ENCODE results near the gene SIRPD. TPM values are rescaled to one million over a fixed set of nuclear protein-coding genes. Genes with fewer than 3 reads are reported as not detected.

SIRPD gene
- total RNA-seq, 2 donors from 2014 or later = 1.9 TPM; not detected in 1

DNA sequence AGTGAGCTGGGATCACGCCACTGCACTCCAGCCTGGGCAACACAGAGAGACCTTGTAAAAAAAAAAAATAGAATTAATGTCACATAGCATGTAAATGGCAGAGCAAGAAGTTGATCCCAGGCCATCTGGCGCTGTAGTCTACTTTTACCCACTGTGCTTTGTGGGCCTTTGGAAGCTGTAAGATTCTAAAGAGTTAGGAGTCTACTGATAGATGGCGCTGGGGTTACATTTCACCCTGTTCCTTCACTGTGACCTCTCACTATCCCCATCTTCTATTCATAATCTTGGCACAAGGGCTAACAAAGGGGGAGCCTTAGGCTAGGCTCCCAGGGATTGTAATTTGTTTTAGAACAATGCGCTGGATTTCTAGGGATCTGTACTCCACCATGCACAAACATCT lies 24.4 kb downstream of the SIRPD start:
- Histone ChIP-seq H3K9me3 (no peaks in the 10 kb centered on the region), H3K4me3 (no peak overlapping the region), H3K36me3 (no peaks in the 10 kb centered on the region), H3K27ac (no peak overlapping the region), H3K27me3 (replicated peaks; ENCODE audit: insufficient read depth) (no peaks in the 10 kb centered on the region), H3K4me1 (replicated peaks) (no peaks in the 10 kb centered on the region)
- DNase-seq (ENCODE audit: low spot score) = no peak
- WGBS = 69% methylated on average over 4 of the region's 4 CpGs
- intact Hi-C loops (cut with DNase I) = no loop called here
- TF ChIP-seq POLR2AphosphoS5 (IDR thresholded peaks at IDR 0.05) (no peak), POLR2A (IDR thresholded peaks at IDR 0.05) (no peak)
- TF ChIP-seq, protein P1, sequence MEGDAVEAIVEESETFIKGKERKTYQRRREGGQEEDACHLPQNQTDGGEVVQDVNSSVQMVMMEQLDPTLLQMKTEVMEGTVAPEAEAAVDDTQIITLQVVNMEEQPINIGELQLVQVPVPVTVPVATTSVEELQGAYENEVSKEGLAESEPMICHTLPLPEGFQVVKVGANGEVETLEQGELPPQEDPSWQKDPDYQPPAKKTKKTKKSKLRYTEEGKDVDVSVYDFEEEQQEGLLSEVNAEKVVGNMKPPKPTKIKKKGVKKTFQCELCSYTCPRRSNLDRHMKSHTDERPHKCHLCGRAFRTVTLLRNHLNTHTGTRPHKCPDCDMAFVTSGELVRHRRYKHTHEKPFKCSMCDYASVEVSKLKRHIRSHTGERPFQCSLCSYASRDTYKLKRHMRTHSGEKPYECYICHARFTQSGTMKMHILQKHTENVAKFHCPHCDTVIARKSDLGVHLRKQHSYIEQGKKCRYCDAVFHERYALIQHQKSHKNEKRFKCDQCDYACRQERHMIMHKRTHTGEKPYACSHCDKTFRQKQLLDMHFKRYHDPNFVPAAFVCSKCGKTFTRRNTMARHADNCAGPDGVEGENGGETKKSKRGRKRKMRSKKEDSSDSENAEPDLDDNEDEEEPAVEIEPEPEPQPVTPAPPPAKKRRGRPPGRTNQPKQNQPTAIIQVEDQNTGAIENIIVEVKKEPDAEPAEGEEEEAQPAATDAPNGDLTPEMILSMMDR (IDR thresholded peaks at IDR 0.05) = no peak

DNA sequence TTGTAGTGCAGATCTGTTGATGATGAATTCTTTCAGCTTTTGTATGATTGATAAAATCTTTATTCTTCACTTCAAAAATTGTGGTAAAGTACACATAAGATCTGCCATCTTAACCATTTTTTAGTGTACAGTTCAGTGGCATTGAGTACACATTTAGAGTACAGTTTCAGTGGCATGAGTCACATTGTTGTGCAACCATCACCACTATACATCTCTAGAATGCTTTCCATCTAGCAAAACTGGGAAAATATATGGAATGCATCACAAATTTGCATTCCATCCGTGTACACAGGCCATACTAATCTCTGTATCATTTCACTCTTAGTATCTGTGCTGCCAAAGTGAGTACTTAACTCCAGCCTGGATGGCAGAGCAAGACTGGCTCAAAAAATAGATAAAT lies 28.7 kb downstream of the SIRPD start:
- Histone ChIP-seq H3K4me3 (no peak overlapping the region), H3K27ac (no peak overlapping the region), H3K36me3 (no peaks in the 10 kb centered on the region), H3K9me3 (no peaks in the 10 kb centered on the region), H3K4me1 (replicated peaks) (no peaks in the 10 kb centered on the region), H3K27me3 (replicated peaks; ENCODE audit: insufficient read depth) (no peaks in the 10 kb centered on the region)
- DNase-seq (ENCODE audit: low spot score) = no peak
- TF ChIP-seq POLR2AphosphoS5 (IDR thresholded peaks at IDR 0.05) (no peak), POLR2A (IDR thresholded peaks at IDR 0.05) (no peak)
- TF ChIP-seq, protein P1 (IDR thresholded peaks at IDR 0.05) = no peak
- WGBS = 39% methylated on average over 1 of the region's 1 CpG
- intact Hi-C loops (cut with DNase I) = no loop called here

GRCh38 chr20:1527923-1528322 lies 29.6 kb downstream of the SIRPD start:
- intact Hi-C loops (cut with DNase I) = no loop called here
- H3K4me3 ChIP-seq = no peak overlapping the region

GRCh38 chr20:1526896-1527295 lies 30.6 kb downstream of the SIRPD start:
- no peak for TF ChIP-seq POLR2A (IDR thresholded peaks at IDR 0.05)
- TF ChIP-seq POLR2AphosphoS5 (IDR thresholded peaks at IDR 0.05) = no peak
- TF ChIP-seq, protein P1 (IDR thresholded peaks at IDR 0.05) = no peak
- Histone ChIP-seq H3K4me1 (replicated peaks) (no peaks in the 10 kb centered on the region), H3K27me3 (replicated peaks; ENCODE audit: insufficient read depth) (no peaks in the 10 kb centered on the region), H3K9me3 (no peaks in the 10 kb centered on the region), H3K36me3 (no peaks in the 10 kb centered on the region), H3K27ac (no peak overlapping the region), H3K4me3 (no peak overlapping the region)
- no peak for DNase-seq (ENCODE audit: low spot score)
- intact Hi-C loops (cut with DNase I) = no loop called here

More at GRCh38 chr20:1527923-1528322, 29.6 kb downstream of the SIRPD start:
- Histone ChIP-seq H3K27ac (no peak overlapping the region), H3K27me3 (replicated peaks; ENCODE audit: insufficient read depth) (no peaks in the 10 kb centered on the region), H3K36me3 (no peaks in the 10 kb centered on the region), H3K4me1 (replicated peaks) (no peaks in the 10 kb centered on the region), H3K9me3 (no peaks in the 10 kb centered on the region)
- DNase-seq (ENCODE audit: low spot score) = no peak
- no peak for TF ChIP-seq POLR2A (IDR thresholded peaks at IDR 0.05)
- TF ChIP-seq, protein P1 (IDR thresholded peaks at IDR 0.05) = no peak
- no peak for TF ChIP-seq POLR2AphosphoS5 (IDR thresholded peaks at IDR 0.05)

GRCh38 chr20:1526310-1526709 lies 31.2 kb downstream of the SIRPD start:
- H3K4me3 ChIP-seq = no peak overlapping the region
- 81% methylated on average over 1 of the region's 1 CpG for WGBS

More at GRCh38 chr20:1526310-1526709, 31.2 kb downstream of the SIRPD start:
- Histone ChIP-seq H3K27ac (no peak overlapping the region), H3K9me3 (no peaks in the 10 kb centered on the region), H3K27me3 (replicated peaks; ENCODE audit: insufficient read depth) (no peaks in the 10 kb centered on the region), H3K36me3 (no peaks in the 10 kb centered on the region), H3K4me1 (replicated peaks) (no peaks in the 10 kb centered on the region)
- TF ChIP-seq POLR2AphosphoS5 (IDR thresholded peaks at IDR 0.05) (no peak), POLR2A (IDR thresholded peaks at IDR 0.05) (no peak)
- TF ChIP-seq, protein P1 (IDR thresholded peaks at IDR 0.05) = no peak
- intact Hi-C loops (cut with DNase I) = no loop called here
- no peak for DNase-seq (ENCODE audit: low spot score)
